Measurements from ENCODE around the gene LMBR1.

GRCh38 chr7:156834462-156834861, 58.5 kb downstream of the LMBR1 start:
- TF ChIP-seq CTCF (IDR thresholded peaks at IDR 0.05; ENCODE audit: poor library complexity, severe bottlenecking): no peak
- no peak for TF ChIP-seq SMC3 (conservative IDR thresholded peaks at IDR 0.05; ENCODE audit: poor library complexity)
- TF ChIP-seq POLR2AphosphoS5 (IDR thresholded peaks at IDR 0.05): no peak
- TF ChIP-seq TAF1 (IDR thresholded peaks at IDR 0.05; ENCODE audit: low read depth): no peak
- TF ChIP-seq EZH2 (IDR thresholded peaks at IDR 0.05; ENCODE audit: borderline replicate concordance, insufficient read depth, low read length, poor library complexity, severe bottlenecking): no peak
